ENCODE results near the gene BTLA. TPM values are rescaled to one million over a fixed set of nuclear protein-coding genes. Genes with fewer than 3 reads are reported as not detected.
"Not testable (repeated sequence)": the region's sequence is repeated elsewhere in the genome, so short reads cannot be mapped to it uniquely, and the experiment has no call there.

Gene BTLA
- total RNA-seq, 2 donors from 2014 or later: not detected

GRCh38 chr3:112496366-112497067 lies 2.8 kb downstream of the BTLA start:
- Histone ChIP-seq H3K4me3 (ENCODE audit: low read length) (no peak overlapping the region), H3K27me3 (ENCODE audit: control insufficient read depth, insufficient read depth, low read length, poor library complexity, severe bottlenecking) (no peaks in the 10 kb centered on the region), H3K36me3 (ENCODE audit: control insufficient read depth, insufficient read depth, low read length) (no peaks in the 10 kb centered on the region), H3K27ac (ENCODE audit: low read depth, low read length) (no peak overlapping the region), H3K9me3 (ENCODE audit: control insufficient read depth, low read length) (no peaks in the 10 kb centered on the region), H3K9ac (ENCODE audit: extremely low read depth, low read length, poor library complexity, severe bottlenecking) (no peak overlapping the region), H3K4me1 (ENCODE audit: control insufficient read depth, insufficient read depth, low read length) (no peaks in the 10 kb centered on the region)
- Mint-ChIP-seq H3K36me3 (ENCODE audit: low read depth) (peaks cover 8% of the 10 kb centered on the region), H3K4me3 (no peak overlapping the region), H3K27me3 (ENCODE audit: insufficient read depth) (no peaks in the 10 kb centered on the region), H3K9me3 (peaks cover 11% of the 10 kb centered on the region), H3K4me1 (no peaks in the 10 kb centered on the region), H3K27ac (no peak overlapping the region)
- 91 to 96% methylated on average over 3 to 5 of the region's 5 CpGs for WGBS, 2 experiments (ENCODE audit: insufficient coverage in 1 of 2, insufficient read length in 1 of 2)
- DNase-seq: no peak
- TF ChIP-seq CTCF (conservative IDR thresholded peaks at IDR 0.05): no peak

GRCh38 chr3:112494448-112494767 lies 4.9 kb downstream of the BTLA start:
- H3K9me3 Mint-ChIP-seq: peaks cover 11% of the 10 kb centered on the region
- not testable (repeated sequence) for H3K27me3 ChIP-seq (ENCODE audit: control insufficient read depth, insufficient read depth, low read length, poor library complexity, severe bottlenecking); H3K36me3 Mint-ChIP-seq (ENCODE audit: low read depth); H3K4me3 Mint-ChIP-seq; DNase-seq; H3K27me3 Mint-ChIP-seq (ENCODE audit: insufficient read depth); H3K36me3 ChIP-seq (ENCODE audit: control insufficient read depth, insufficient read depth, low read length); H3K4me1 ChIP-seq (ENCODE audit: control insufficient read depth, insufficient read depth, low read length); H3K27ac Mint-ChIP-seq; H3K4me3 ChIP-seq (ENCODE audit: low read length); H3K27ac ChIP-seq (ENCODE audit: low read depth, low read length); H3K4me1 Mint-ChIP-seq; H3K9me3 ChIP-seq (ENCODE audit: control insufficient read depth, low read length); H3K9ac ChIP-seq (ENCODE audit: extremely low read depth, low read length, poor library complexity, severe bottlenecking)
- 96% methylated on average over 3 of the region's 3 CpGs; no CpG with 5 or more reads in 1 of the 2 experiments for WGBS, 2 experiments (ENCODE audit: insufficient coverage in 1 of 2, insufficient read length in 1 of 2)

GRCh38 chr3:112492124-112492523 lies 7.1 kb downstream of the BTLA start:
- H3K9me3 Mint-ChIP-seq: peaks cover 11% of the 10 kb centered on the region
- Histone ChIP-seq H3K4me3 (ENCODE audit: low read length) (no peak overlapping the region), H3K9me3 (ENCODE audit: control insufficient read depth, low read length) (no peaks in the 10 kb centered on the region), H3K36me3 (ENCODE audit: control insufficient read depth, insufficient read depth, low read length) (no peaks in the 10 kb centered on the region), H3K9ac (ENCODE audit: extremely low read depth, low read length, poor library complexity, severe bottlenecking) (no peak overlapping the region), H3K27ac (ENCODE audit: low read depth, low read length) (no peak overlapping the region), H3K4me1 (ENCODE audit: control insufficient read depth, insufficient read depth, low read length) (no peaks in the 10 kb centered on the region), H3K27me3 (ENCODE audit: control insufficient read depth, insufficient read depth, low read length, poor library complexity, severe bottlenecking) (no peaks in the 10 kb centered on the region)
- no peak for TF ChIP-seq CTCF (conservative IDR thresholded peaks at IDR 0.05)
- 75 to 86% methylated on average over 1 of the region's 1 CpG for WGBS, 2 experiments (ENCODE audit: insufficient coverage in 1 of 2, insufficient read length in 1 of 2)
- no peaks in the 10 kb centered on the region for H3K4me1 Mint-ChIP-seq
- no peak for DNase-seq
- peaks cover 8% of the 10 kb centered on the region for H3K36me3 Mint-ChIP-seq (ENCODE audit: low read depth)
- H3K27me3 Mint-ChIP-seq (ENCODE audit: insufficient read depth): no peaks in the 10 kb centered on the region
- no peak overlapping the region for H3K27ac Mint-ChIP-seq
- no peak overlapping the region for H3K4me3 Mint-ChIP-seq

- no peak overlapping the region for H3K4me3 ChIP-seq (ENCODE audit: low read length)
- Mint-ChIP-seq H3K4me1 (no peaks in the 10 kb centered on the region), H3K27ac (no peak overlapping the region), H3K27me3 (ENCODE audit: insufficient read depth) (no peaks in the 10 kb centered on the region), H3K4me3 (no peak overlapping the region), H3K36me3 (ENCODE audit: low read depth) (peaks cover 8% of the 10 kb centered on the region), H3K9me3 (peaks cover 11% of the 10 kb centered on the region)
- no peaks in the 10 kb centered on the region for H3K27me3 ChIP-seq (ENCODE audit: control insufficient read depth, insufficient read depth, low read length, poor library complexity, severe bottlenecking)
- no peak overlapping the region for H3K9ac ChIP-seq (ENCODE audit: extremely low read depth, low read length, poor library complexity, severe bottlenecking)
- H3K4me1 ChIP-seq (ENCODE audit: control insufficient read depth, insufficient read depth, low read length): no peaks in the 10 kb centered on the region
- no peak for TF ChIP-seq CTCF (conservative IDR thresholded peaks at IDR 0.05)
- no peaks in the 10 kb centered on the region for H3K36me3 ChIP-seq (ENCODE audit: control insufficient read depth, insufficient read depth, low read length)
- DNase-seq: no peak
- no peak overlapping the region for H3K27ac ChIP-seq (ENCODE audit: low read depth, low read length)
- no peaks in the 10 kb centered on the region for H3K9me3 ChIP-seq (ENCODE audit: control insufficient read depth, low read length)
These were observed 7.9 kb downstream of the BTLA start for GRCh38 chr3:112491373-112491772.

All from endodermal cell (in vitro differentiated cells).